GM18907 (cell line): Measurements from ENCODE around the gene FXYD3.

Experiments used
- ATAC-seq: cut with Tn5 transposase; IDR thresholded peaks from one replicate; pipeline ENCODE4 v1.9.1; 2021; ENCODE audit warnings: mild to moderate bottlenecking, moderate library complexity; ENCODE audit not compliant: unreplicated experiment

Gene FXYD3

DNA sequence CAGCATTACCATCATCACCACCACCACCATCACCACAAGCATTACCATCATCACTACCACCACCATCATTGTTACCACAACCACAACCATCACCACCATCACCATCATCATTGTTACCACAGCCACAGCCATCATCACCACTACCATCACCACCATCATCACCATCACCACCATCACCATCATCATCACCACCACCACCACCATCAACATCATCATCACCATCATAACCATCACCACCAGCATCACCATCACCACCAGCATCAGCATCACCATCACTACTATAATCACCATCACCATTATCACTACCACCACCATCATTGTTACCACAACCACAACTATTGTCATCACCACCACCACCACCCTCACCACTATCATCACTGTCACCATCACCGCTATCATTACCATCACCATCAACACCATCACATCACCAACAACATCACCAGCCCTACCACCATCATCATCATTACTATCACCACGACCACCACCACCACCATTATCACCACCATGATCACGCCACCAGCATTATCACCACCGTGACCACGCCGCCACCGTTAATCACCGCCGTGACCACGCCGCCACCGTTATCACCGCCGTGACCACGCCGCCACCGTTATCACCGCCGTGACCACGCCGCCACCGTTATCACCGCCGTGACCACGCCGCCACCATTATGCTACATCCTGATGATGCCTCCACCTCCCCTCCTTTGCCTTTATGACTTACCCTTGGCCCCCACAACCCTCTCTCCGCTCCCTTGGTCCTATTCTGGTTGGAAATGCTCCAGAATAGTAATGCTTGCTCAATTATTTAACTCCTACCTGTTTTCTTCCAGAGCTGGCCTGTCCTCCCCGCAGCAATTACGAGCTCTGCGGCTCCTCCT, 10.0 kb upstream of the FXYD3 start:
- ATAC-seq: no peak

DNA sequence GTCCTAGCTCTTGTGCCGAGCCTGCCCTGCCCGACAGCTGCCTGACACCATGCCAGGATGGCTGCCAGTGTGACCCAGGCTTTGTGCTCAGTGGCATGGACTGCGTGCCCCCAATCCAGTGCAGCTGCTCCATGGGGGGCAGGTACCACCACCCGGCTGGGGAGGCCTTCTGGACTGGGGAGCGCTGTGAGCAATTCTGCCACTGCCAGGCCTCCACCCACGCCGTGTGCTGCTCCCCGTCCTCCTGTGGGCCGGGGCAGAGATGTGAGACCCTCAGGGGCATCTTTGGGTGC, 9.4 kb upstream of the FXYD3 start:
- no peak for ATAC-seq

DNA sequence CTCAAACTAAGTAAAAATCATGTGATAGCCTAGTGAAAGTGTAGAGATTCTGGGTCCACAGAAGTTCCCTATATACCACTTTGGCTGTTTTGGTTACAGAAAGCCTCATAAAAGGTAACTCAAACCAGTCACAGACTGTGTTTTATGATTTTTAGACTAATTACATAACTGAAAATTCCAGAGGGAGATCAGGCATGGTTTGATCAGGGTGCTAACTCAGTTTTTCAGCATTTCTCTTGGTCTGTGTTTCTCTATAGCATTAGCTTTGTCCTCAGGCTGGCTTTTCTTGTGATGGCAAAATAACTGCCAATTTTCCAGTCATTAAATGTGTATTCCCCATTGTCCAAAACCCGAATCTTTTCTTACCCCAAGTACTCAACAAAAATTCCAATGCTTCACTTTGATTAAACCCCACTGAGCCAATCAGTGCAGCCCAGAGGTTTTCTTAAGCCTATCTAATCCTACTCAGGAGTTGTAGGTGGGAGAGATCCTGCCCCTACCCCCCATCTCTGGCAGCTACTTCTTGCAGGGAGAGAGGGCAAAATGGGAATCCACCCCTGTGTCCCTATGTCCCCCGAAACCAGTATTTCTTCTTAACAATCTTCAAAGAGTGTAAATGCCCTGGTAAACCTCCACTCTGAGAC, 8.6 kb upstream of the FXYD3 start:
- no peak for ATAC-seq

DNA sequence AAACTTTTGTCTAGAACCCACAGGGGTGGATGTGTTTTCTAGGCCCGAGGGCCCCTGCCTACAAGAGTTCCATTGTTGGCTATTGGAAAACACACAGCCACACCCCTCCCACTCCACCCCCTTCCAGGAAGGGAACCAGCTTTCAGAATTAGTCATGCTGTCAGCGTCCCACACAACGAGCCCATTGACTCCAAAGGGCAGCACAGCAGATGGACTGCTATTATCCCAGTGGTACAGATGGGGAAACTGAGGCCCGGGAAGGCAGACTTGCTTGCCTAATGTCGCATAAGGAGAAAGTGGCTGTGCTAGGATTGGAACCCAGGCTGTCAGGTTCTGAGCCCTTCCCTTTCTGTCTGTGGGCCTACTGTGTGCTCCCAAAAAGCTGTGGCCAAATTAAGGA, 8.1 kb upstream of the FXYD3 start:
- ATAC-seq: no peak

DNA sequence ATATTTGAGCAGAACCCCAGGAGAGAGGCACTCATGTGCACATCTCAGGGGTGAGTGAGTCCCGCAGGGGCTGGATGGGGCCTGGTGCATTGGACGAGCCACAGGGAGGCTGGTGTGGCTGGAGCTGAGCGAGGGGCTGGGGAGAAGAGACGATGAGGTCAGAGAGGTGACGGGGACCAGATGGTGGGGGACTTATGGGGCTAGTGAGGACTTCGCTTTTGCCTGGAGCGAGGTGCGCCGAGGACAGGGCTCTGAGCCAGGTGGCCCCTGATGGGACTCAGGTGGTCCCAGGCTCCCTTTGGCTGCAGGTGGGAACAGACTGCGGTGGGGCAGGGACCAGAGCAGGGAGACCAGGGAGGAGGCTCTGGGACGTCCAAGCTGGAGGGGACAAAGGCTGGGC, 6.9 kb upstream of the FXYD3 start:
- no peak for ATAC-seq

DNA sequence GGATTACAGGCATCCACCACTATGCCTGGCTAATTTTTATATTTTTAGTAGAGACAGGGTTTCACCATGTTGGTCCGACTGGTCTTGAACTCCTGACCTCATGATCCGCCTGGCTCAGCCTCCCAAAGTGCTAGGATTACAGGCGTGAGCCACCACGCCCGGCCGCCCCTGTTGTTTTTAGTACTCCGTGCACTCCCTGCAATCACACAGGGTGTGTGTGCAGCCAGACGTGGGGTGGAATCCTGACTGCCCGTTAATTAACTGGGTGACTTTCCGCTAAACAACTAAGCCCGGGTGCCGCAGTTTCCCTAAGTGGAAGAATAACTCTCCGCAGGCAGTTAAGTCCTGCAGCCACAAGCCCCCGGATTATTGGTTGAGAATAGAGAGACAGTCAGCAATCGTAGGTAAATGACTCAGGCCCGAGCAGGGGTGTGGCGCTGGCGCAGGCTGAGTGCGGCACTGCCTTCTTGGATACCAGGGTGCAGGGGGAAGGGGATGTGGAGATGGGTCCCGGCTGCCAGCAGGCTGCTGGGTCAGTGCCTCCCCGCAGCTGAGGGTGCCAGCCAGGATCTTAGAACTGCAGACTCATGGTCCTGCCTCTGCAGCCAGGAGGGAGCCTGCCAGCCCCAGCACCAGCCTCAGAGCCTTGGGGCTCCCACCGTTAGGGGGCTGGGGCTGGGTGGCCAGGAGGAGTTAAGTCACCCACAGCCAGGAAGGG, 6.1 kb upstream of the FXYD3 start:
- ATAC-seq: no peak

DNA sequence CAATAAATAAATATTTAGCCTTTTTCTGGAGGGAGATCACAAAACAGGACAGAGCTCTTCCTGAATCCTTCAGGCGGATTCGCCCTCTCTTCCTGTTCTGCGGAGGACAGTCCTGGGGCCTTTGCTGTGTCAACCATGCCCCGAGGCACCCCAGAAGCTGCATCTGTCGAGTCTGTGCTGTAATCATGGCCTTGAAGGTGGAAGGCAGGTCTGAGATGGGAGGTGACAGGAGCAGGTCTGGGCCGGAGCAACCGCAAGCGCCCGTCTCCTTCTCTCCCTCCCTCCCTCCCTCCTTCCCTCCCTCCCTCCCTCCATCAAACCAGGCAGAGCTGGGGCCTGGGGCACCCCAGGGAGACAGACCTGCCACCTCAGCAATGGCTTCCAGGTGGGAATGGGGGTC, 4.6 kb upstream of the FXYD3 start:
- ATAC-seq: no peak

DNA sequence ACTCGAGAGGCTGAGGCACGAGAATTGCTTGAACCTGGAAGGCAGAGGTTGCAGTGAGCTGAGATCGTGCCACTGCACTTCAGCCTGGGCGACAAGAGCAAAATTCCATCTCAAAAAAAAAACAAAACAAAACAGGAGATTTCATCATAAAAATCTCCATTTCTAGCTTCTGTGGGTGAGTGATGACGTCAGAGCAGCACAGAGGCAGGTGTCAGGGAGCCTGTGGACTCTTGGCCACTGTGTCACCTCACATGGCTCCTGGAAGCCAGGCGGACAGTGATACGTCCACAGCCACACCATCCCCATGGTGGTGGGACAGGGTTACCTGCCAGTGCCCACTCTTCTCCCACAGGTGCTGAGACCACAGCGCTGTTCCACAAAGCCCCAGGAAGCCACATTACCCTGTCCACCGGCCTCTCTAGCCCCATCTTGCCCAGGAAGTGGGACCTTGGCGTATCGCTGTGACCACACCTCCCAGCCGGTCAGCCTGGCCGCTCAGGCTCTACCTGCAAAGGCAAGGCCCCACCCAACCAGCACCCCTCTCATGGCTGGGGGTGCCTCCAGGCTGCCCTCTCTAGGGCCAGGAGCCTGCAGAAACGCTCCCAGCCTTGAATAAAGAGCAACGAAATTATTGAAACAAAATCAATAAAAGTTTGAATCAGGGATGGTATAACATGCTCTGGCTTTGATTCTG, 2.5 kb upstream of the FXYD3 start:
- ATAC-seq: no peak

DNA sequence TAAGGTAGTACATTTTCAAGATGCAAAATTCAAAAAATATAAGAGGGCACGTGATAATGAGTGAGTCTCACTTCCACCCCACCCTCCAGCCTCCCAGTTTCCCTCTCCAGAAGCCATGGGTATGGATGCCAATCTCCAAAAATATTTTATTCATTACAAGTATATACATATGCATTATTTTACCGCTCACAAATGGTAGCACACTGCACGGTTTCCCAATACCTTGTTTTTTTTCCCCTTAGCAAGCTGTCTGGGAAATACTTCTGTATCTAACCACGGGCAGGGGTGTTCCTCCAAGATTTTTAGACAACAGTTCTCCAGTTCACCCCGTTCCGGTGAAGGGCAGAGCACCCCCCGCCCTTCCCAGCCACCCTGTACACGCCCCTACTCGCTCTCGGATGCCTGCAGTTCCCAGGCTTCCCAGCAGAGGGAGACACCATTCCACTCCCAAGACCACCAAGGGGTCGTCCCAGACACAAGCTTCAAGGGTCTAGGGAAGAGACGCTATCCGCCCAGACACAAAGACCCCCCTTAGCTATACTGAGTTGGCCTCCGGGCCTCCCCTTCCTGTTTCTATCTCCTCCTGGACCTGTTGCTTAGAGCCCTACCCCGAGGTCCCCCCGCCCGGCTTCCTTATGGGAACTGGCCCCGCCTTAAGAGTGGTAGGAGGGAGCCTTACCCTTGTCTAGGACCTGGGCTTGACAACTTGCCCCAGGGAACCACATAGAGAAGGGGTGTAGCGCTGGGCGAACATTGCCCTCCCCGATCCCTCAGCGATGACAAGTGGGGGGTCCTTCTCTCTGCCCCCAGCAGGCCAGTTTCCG, 1.1 kb upstream of the FXYD3 start:
- no peak for ATAC-seq

DNA sequence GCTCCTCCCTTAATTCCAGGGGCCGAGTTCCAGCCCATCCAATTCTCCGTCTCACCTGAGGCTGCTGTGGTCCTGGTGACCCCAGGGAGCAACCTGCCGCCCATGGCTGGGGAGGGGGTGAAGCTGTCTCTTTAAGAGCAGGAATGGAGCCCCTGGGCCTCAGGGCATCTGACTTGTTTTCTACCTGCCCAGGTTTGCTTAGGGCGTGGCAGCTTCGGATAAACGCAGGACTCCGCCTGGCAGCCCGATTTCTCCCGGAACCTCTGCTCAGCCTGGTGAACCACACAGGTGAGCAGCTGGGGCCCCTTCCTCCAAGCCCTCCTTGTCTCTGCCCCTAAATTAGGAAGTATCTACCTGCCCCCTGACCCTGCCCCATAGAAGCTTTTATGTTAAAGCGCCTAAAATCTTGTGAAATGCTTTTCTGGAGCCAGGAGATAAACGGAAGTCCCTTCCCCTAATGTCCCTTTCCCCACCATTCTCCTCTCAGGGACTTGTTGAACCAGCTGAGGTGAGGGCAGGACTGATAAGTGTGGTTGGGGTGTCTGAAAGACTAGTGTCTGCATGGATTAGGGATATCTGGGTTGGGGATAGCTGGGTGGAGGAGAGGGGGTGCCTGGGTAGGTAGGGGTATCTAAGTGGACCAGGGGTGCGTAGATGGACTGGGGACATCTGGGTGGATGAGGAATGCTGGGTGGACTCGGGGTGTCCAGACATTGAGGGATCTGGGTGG, 614 bp downstream of the FXYD3 start:
- ATAC-seq: no peak

DNA sequence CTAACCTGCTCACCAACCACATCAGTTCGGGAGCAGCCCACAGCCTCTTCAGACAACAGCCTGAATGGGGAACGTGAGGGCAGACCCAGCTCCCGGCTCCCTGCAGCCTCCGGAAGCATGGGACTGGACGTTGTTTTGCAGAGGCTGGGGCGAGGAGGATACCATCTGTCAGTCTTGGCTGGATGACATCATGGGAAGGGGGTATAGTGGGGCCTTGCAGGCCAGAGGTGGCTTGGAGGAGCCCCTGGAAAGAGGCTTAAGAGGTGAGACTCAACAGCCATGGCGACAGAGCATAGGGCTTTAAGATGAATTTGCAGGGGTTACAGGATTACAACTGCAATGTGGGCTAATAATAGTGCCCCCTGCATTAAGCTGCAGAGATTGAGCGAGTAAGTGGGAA, 1.5 kb downstream of the FXYD3 start:
- no peak for ATAC-seq

DNA sequence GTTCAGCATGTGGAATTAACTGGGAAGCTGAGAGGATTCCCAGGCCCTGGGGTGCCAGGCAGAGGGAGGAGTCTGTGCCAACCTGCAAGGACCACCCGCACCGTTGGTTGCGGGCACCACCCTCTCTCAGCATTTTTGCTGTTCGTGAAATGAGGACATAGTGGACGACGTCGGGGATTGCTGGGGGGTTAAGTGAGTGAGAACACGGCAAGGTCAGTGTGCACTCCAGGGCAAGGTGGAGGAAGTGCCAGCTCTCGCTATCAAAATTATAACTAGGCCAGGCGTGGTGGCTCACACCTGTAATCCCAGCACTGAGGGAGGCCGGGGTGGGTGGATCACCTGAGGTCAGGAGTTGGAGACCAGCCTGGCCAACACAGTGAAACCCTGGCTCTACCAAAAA, 2.2 kb downstream of the FXYD3 start:
- ATAC-seq: no peak

DNA sequence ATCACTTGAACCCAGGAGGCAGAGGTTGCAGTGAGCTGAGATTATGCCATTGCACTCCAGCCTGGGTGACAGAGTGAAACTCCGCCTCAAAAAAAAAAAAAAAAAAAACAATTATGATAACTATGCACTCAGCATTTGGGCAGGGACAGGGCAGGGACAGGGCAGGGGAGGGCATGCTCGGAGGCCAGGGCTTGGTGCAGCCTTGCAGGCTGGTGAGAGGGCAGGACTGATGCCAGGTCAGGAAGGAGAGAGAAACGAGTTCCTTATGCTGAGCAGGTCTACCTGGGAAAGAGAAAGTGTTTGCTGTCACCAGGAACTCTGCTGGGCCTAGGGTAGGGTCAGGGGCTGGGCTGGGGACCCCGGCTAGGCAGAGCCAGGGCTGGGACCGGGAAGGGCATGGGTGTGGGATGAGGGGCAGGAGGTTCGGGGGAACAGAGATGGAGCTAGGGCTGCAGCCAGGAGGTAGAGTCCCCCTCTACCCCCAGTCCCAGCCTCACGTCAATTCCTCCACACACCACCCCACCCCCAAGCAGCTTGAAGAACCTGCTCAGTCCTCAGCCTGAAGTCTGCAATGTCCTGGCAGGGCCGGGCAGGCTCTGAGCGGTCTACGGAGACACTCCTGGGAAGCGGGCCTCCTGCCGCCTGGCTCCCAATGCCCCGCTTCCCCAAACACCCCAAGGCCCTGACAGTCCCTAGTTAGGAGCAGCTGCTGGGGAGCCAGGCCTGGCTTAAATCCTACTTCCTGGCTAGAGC, 2.8 kb downstream of the FXYD3 start:
- ATAC-seq: no peak

DNA sequence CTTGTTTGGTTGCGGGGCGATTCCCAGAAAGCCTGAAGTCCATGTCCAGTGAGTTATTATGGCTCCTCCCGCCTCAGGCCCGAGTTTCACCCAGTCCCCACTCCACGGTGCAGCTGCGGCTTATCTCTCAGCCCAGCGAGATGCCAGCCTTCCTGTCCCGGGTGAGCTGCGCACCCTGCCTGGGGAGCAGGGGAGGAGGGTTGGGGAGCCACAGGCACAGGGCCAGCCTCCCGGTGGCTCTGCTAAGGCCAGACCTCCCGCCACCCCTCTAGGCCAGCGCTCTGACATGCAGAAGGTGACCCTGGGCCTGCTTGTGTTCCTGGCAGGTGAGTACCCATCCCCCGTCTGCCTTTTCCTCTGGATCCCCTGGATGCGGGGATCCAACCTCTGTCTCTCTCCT, 3.5 kb downstream of the FXYD3 start:
- no peak for ATAC-seq

DNA sequence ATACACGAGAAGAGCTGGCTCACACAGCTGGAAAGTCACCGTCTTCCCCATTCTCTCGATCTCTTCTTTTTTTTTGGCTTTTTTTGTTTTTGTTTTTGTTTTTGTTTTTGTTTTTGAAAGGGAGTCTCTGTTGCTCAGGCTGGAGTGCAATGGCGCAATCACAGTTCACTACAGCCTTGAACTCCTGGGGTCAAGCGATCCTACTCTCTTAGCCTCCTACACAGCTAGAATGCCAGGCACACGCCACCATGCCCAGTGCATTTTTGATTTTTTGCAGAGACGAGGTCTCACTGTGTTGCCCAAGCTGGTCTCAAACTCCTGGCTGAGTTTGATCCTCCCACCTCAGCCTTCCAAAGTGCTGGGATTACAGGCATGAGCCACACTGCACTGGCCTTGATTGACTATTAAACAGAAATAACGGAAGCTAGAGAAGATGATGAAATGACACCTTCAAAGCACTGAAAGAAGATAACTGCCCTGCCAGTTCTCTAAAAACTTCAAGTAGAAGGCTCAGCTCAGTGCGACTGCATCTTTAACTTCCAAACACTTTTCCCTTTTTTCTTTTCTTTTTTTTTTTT, 4.0 kb downstream of the FXYD3 start:
- no peak for ATAC-seq

DNA sequence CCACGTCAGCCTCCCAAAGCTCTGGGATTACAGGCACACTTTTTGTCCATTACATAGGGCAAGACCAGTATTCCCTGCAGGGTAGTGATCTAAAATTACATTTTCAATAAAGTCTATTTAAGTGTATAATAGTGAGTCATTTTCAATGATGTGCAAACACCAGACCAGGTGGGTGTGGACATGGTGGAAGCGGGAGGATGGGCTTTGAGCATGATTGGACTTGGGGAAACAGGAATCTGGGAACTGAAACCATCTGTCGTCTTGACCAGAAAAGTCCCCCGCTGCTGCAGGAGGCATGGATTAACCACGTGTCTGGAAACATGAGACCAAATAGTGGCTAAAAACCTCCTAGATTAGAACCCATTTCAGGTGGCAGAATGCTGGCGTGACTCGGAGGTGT, 4.9 kb downstream of the FXYD3 start:
- no peak for ATAC-seq

DNA sequence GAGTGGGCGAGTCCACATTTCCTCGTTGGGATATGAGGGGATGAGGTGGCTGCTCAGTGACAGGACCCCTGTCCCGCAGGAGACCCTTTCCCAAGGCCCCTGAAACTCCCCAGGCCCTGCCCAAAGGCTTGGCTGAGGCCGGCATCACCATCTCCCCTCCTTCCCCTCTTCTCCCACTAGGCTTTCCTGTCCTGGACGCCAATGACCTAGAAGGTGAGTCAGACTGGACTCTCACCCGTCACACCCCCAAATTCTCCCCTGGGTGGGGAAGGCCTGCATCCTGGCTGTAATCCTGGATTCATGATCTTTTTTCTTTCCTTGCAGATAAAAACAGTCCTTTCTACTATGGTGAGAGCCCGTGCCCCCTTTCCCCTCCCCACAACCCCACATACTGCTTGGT, 5.3 kb downstream of the FXYD3 start:
- ATAC-seq: no peak

DNA sequence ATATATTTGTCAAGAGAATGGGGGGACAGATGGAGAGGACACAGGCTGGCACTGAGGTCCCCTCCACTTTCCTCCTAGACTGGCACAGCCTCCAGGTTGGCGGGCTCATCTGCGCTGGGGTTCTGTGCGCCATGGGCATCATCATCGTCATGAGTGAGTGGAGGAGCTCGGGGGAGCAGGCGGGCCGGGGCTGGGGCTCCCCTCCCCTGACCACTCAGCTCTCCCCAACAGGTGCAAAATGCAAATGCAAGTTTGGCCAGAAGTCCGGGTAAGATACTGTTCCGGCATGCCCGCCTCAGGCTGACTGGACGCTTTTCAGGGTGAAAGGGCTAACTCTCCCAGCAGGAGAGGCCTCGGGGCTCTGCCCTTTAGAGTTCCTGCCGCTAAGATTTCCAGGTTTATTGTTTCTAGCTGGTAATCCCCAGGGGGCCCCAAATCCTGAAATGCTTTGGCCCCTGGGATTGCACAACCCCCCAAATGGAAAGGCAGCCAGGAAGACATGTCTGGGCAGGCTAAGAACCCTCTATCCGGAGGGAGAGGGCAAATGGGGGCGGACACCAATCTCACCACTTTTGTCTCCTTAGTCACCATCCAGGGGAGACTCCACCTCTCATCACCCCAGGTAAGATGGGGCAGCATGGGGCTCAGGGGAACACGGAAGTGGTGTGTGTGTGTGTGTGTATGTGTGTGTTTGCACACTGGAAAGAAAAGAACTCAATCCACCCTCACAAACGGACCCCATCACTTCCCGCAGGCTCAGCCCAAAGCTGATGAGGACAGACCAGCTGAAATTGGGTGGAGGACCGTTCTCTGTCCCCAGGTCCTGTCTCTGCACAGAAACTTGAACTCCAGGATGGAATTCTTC, 7.3 kb downstream of the FXYD3 start:
- no peak for ATAC-seq
